HepG2 (cell line): Measurements from ENCODE around the gene SLC43A1. TPM values are rescaled to one million over a fixed set of nuclear protein-coding genes. Genes with fewer than 3 reads are reported as not detected.

Experiments used
- ATF7 ChIP-seq, 2 experiments: fragments of 450-650 bp in 1 of 2; sonication (generic) in 1 of 2; formaldehyde crosslinking in 1 of 2; IDR thresholded peaks; 2 replicates each; pipeline versions ENCODE4 v1.4.0 to v1.6.1; 2016 to 2020; ENCODE audit warnings: antibody characterized with exemption in 1 of 2, mild to moderate bottlenecking in 1 of 2, missing genetic modification reagents in 1 of 2
- DMAP1 ChIP-seq: IDR thresholded peaks from 2 replicates; pipeline ENCODE4 v1.6.1; 2016
- DNMT1 ChIP-seq: sonication (generic); formaldehyde crosslinking; IDR thresholded peaks from 2 replicates; pipeline ENCODE4 v1.5.1; 2020; ENCODE audit warnings: mild to moderate bottlenecking, missing genetic modification reagents
- GLMP ChIP-seq: sonication (generic); formaldehyde crosslinking; IDR thresholded peaks from 2 replicates; pipeline ENCODE4 v1.9.0; 2021; ENCODE audit warnings: missing genetic modification reagents, mild to moderate bottlenecking, borderline replicate concordance
- HNF4G ChIP-seq, 2 experiments: sonication (generic) in 1 of 2; formaldehyde crosslinking in 1 of 2; IDR thresholded peaks; 2 replicates each; pipeline versions ENCODE4 v1.4.0 to v1.6.1; 2011 to 2020; ENCODE audit warnings: borderline replicate concordance in 2 of 2, low read depth in 2 of 2, mild to moderate bottlenecking in 2 of 2, low read length in 1 of 2, missing genetic modification reagents in 1 of 2, moderate library complexity in 1 of 2
- JDP2 ChIP-seq: sonication (generic); formaldehyde crosslinking; IDR thresholded peaks from 2 replicates; pipeline ENCODE4 v1.8.1; 2022; ENCODE audit warnings: missing genetic modification reagents, borderline replicate concordance
- KAT8 ChIP-seq: IDR thresholded peaks from 2 replicates; pipeline ENCODE4 v1.6.1; 2016; ENCODE audit warnings: missing genetic modification reagents, missing compliant biosample characterization
- MLLT10 ChIP-seq: sonication (generic); formaldehyde crosslinking; IDR thresholded peaks from 2 replicates; pipeline ENCODE4 v1.4.0; 2020; ENCODE audit warnings: missing genetic modification reagents
- NR3C1 ChIP-seq: sonication (generic); formaldehyde crosslinking; IDR thresholded peaks from 2 replicates; pipeline ENCODE4 v1.4.0; 2020; ENCODE audit warnings: missing genetic modification reagents
- PATZ1 ChIP-seq: sonication (generic); formaldehyde crosslinking; IDR thresholded peaks from 2 replicates; pipeline ENCODE4 v1.4.0; 2020; ENCODE audit warnings: missing genetic modification reagents
- SALL2 ChIP-seq: sonication (generic); formaldehyde crosslinking; IDR thresholded peaks from 2 replicates; pipeline ENCODE4 v1.8.1; 2023; ENCODE audit warnings: mild to moderate bottlenecking, missing genetic modification reagents, inconsistent platforms
- SP2 ChIP-seq: sonication (generic); formaldehyde crosslinking; IDR thresholded peaks from 2 replicates; pipeline ENCODE4 v1.5.1; 2020; ENCODE audit warnings: mild to moderate bottlenecking, missing genetic modification reagents
- SRY ChIP-seq: sonication (generic); formaldehyde crosslinking; IDR thresholded peaks from 2 replicates; pipeline ENCODE4 v1.8.0; 2022; ENCODE audit warnings: mild to moderate bottlenecking, missing genetic modification reagents
- TBP ChIP-seq: sonication (generic); formaldehyde crosslinking; IDR thresholded peaks from 2 replicates; pipeline ENCODE4 v1.5.0; 2020; ENCODE audit warnings: missing genetic modification reagents
- ZBTB44 ChIP-seq: sonication (generic); formaldehyde crosslinking; IDR thresholded peaks from 2 replicates; pipeline ENCODE4 v1.4.0; 2020; ENCODE audit warnings: missing genetic modification reagents
- ZC3H13 ChIP-seq: sonication (generic); formaldehyde crosslinking; IDR thresholded peaks from 2 replicates; pipeline ENCODE4 v1.8.1; 2023; ENCODE audit warnings: mild to moderate bottlenecking, missing genetic modification reagents, moderate library complexity
- ZNF20 ChIP-seq: sonication (generic); formaldehyde crosslinking; IDR thresholded peaks from 2 replicates; pipeline ENCODE4 v1.4.0; 2020; ENCODE audit warnings: mild to moderate bottlenecking, moderate library complexity, missing genetic modification reagents
- ZNF251 ChIP-seq: sonication (generic); formaldehyde crosslinking; IDR thresholded peaks from 2 replicates; pipeline ENCODE4 v1.9.0; 2021; ENCODE audit warnings: mild to moderate bottlenecking, missing genetic modification reagents
- ZNF792 ChIP-seq: IDR thresholded peaks from 2 replicates; pipeline ENCODE4 v1.6.1; 2016
- polyA plus RNA-seq, 8 experiments: library from polyadenylated mRNA; depleted of rRNA in 3 of 8; stranded (reverse) in 7 of 8; unstranded in 1 of 8; fragments of >200 nt; fragmentation: Illumina TruSeq in 4 of 8; extraction: Trizol in 4 of 8; gene quantifications; 2 replicates each; pipeline versions ENCODE4 v1.2.1 to v1.2.3, GENCODE V29; 2011 to 2016; ENCODE audit warnings: low read depth in 4 of 8, missing spikeins in 1 of 8, mixed read lengths in 1 of 8; ENCODE audit not compliant: insufficient read depth in 1 of 8
- total RNA-seq, 5 experiments: library from RNA; depleted of rRNA; stranded (reverse); fragments of >200 nt; fragmentation: Illumina TruSeq; extraction: Trizol; gene quantifications; 2 replicates each; pipeline ENCODE4 v1.2.3, GENCODE V29; 2016; ENCODE audit warnings: low read depth in 1 of 5
- TF ChIP-seq, protein P1 (sequence below): sonication (generic); formaldehyde crosslinking; IDR thresholded peaks from 2 replicates; pipeline ENCODE4 v1.8.1; 2023; ENCODE audit warnings: missing genetic modification reagents, inconsistent platforms, borderline replicate concordance
- TF ChIP-seq, protein P2 (sequence below): sonication (generic); formaldehyde crosslinking; IDR thresholded peaks from 2 replicates; pipeline ENCODE4 v1.4.0; 2020; ENCODE audit warnings: mild to moderate bottlenecking, low read depth, missing genetic modification reagents
- TF ChIP-seq, protein P3 (sequence below): sonication (generic); formaldehyde crosslinking; IDR thresholded peaks from 2 replicates; pipeline ENCODE4 v1.4.0; 2020; ENCODE audit warnings: missing genetic modification reagents

The SLC43A1 gene
- total and polyA plus RNA-seq, 2 of the 13 experiments (the other 11 are each of a cell fraction or from before 2014, with no cell fraction given), result 72.3 to 87.6 TPM

DNA sequence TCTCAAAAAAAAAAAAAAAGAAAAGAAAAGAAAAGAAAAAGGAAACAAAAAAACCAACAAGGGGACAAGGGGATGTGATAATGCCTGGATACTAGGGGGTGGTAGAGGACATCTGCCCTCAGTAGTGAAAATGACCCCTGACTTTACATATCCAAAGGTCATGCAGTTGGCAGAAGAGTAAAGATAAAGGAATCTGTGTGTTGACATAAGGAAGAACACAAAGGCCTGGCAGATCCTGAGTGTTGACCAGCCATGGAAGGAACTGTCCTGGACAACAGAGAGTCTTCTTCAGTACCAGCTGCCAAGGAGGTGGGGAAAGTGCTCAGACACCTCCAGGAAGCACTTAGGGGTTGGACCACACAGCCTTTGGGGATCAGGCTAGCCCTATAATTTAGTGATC is 12.6 kb downstream of the SLC43A1 start (continued):
- TF ChIP-seq, protein P1, sequence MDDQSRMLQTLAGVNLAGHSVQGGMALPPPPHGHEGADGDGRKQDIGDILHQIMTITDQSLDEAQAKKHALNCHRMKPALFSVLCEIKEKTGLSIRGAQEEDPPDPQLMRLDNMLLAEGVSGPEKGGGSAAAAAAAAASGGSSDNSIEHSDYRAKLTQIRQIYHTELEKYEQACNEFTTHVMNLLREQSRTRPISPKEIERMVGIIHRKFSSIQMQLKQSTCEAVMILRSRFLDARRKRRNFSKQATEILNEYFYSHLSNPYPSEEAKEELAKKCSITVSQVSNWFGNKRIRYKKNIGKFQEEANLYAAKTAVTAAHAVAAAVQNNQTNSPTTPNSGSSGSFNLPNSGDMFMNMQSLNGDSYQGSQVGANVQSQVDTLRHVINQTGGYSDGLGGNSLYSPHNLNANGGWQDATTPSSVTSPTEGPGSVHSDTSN, result no peak
- no peak for TF ChIP-seq SALL2 (CRISPR knock-in tag)
- no peak for TF ChIP-seq ZBTB44 (CRISPR knock-in tag)
- TF ChIP-seq ATF7 (IDR thresholded peaks at IDR 0.05), result no peak
- no peak for TF ChIP-seq ATF7 (CRISPR knock-in tag; IDR thresholded peaks at IDR 0.05)
- TF ChIP-seq ZNF20 (CRISPR knock-in tag), result no peak
- TF ChIP-seq GLMP (CRISPR knock-in tag), result no peak
- TF ChIP-seq, protein P2, sequence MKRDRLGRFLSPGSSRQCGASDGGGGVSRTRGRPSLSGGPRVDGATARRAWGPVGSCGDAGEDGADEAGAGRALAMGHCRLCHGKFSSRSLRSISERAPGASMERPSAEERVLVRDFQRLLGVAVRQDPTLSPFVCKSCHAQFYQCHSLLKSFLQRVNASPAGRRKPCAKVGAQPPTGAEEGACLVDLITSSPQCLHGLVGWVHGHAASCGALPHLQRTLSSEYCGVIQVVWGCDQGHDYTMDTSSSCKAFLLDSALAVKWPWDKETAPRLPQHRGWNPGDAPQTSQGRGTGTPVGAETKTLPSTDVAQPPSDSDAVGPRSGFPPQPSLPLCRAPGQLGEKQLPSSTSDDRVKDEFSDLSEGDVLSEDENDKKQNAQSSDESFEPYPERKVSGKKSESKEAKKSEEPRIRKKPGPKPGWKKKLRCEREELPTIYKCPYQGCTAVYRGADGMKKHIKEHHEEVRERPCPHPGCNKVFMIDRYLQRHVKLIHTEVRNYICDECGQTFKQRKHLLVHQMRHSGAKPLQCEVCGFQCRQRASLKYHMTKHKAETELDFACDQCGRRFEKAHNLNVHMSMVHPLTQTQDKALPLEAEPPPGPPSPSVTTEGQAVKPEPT (CRISPR knock-in tag), result no peak
- TF ChIP-seq ZNF251, result no peak
- peak; percentile 53; the same call in 1 of the 2 replicates for TF ChIP-seq PATZ1 (CRISPR knock-in tag)
- no peak for TF ChIP-seq DNMT1 (CRISPR knock-in tag)
- no peak for TF ChIP-seq NR3C1 (CRISPR knock-in tag)
- TF ChIP-seq ZNF792 (CRISPR knock-in tag), result no peak
- no peak for TF ChIP-seq JDP2
- TF ChIP-seq SP2 (CRISPR knock-in tag), result no peak
- no peak for TF ChIP-seq SRY (CRISPR knock-in tag)
- TF ChIP-seq DMAP1 (CRISPR knock-in tag), result no peak
- peak; percentile 54 for TF ChIP-seq KAT8 (CRISPR knock-in tag)
- TF ChIP-seq, protein P3, sequence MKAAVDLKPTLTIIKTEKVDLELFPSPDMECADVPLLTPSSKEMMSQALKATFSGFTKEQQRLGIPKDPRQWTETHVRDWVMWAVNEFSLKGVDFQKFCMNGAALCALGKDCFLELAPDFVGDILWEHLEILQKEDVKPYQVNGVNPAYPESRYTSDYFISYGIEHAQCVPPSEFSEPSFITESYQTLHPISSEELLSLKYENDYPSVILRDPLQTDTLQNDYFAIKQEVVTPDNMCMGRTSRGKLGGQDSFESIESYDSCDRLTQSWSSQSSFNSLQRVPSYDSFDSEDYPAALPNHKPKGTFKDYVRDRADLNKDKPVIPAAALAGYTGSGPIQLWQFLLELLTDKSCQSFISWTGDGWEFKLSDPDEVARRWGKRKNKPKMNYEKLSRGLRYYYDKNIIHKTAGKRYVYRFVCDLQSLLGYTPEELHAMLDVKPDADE (CRISPR knock-in tag), result no peak
- no peak for TF ChIP-seq MLLT10 (CRISPR knock-in tag)
- TF ChIP-seq HNF4G (IDR thresholded peaks at IDR 0.05; ENCODE audit: borderline replicate concordance, low read depth, low read length), result peak; percentile 91
- peak; percentile 77; the same call in 1 of the 2 replicates for TF ChIP-seq HNF4G (CRISPR knock-in tag; IDR thresholded peaks at IDR 0.05; ENCODE audit: borderline replicate concordance, low read depth)
- TF ChIP-seq TBP, result no peak
- no peak for TF ChIP-seq ZC3H13 (CRISPR knock-in tag)
